ENCODE measurements around the gene R3HDML. TPM values are rescaled to one million over a fixed set of nuclear protein-coding genes. Genes with fewer than 3 reads are reported as not detected.

Gene R3HDML
- polyA plus RNA-seq, 1 donor from 2014 or later: not detected

GRCh38 chr20:44364780-44365179, 27.9 kb downstream of the R3HDML start:
- Mint-ChIP-seq H3K4me3 (no peak overlapping the region), H3K27me3 (peaks cover 3% of the 10 kb centered on the region), H3K4me1 (no peaks in the 10 kb centered on the region), H3K36me3 (no peaks in the 10 kb centered on the region), H3K9me3 (no peaks in the 10 kb centered on the region), H3K27ac (no peak overlapping the region)

GRCh38 chr20:44367746-44368145, 30.9 kb downstream of the R3HDML start:
- H3K9me3 Mint-ChIP-seq: peaks cover 0 to 2% (median 0%) of the 10 kb centered on the region in 3 donors
- no peaks in the 10 kb centered on the region for H3K36me3 Mint-ChIP-seq
- H3K4me3 Mint-ChIP-seq: no peak overlapping the region
- H3K4me1 Mint-ChIP-seq: no peaks in the 10 kb centered on the region
- H3K27ac Mint-ChIP-seq: no peak overlapping the region
- H3K27me3 Mint-ChIP-seq: peaks cover 8% of the 10 kb centered on the region

GRCh38 chr20:44370639-44371218, 33.9 kb downstream of the R3HDML start:
- no peaks in the 10 kb centered on the region for H3K36me3 Mint-ChIP-seq
- no peak overlapping the region for H3K4me3 Mint-ChIP-seq
- H3K27ac Mint-ChIP-seq: no peak overlapping the region
- H3K9me3 Mint-ChIP-seq: peaks cover 0 to 5% (median 2%) of the 10 kb centered on the region in 3 donors
- H3K4me1 Mint-ChIP-seq: no peaks in the 10 kb centered on the region
- peaks cover 5% of the 10 kb centered on the region for H3K27me3 Mint-ChIP-seq

- Mint-ChIP-seq H3K4me1 (no peaks in the 10 kb centered on the region), H3K4me3 (no peak overlapping the region), H3K9me3 (no peaks in the 10 kb centered on the region), H3K27me3 (peaks cover 12% of the 10 kb centered on the region), H3K27ac (no peak overlapping the region), H3K36me3 (no peaks in the 10 kb centered on the region)
Measured at GRCh38 chr20:44382641-44383040, 45.8 kb downstream of the R3HDML start.

DNA sequence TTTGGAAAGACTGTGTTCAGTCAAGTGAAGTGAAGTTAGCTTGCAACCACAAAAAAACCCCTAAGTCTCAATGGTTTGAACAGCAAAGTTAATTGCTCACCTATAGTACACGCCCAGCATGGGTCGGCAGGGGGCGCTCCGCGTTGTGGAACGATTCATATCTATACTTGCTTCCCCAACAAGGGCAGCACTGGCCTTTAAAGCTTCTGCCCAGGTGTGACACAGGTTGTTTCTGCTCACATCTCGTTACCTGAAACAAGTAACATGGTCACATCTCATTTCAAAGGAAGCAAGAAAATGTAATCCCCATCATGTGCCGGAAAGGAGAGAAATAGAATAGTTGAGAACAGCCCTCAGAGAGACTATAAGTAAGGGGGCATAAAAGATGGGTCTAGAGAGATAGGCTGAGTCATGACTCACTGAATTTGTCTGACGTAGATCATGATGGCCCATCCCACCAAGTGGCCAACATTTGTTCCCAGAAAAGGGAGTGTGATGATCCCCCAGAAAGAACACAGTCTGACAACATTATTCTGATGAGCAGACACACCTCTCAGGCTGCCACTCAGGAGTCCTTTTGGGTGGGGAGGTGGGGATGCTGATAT, 47.7 kb downstream of the R3HDML start:
- H3K36me3 Mint-ChIP-seq: no peaks in the 10 kb centered on the region
- H3K4me3 Mint-ChIP-seq: no peak overlapping the region
- H3K9me3 Mint-ChIP-seq: no peaks in the 10 kb centered on the region
- no peak overlapping the region for H3K27ac Mint-ChIP-seq
- peaks cover 0 to 4% (median 3%) of the 10 kb centered on the region in 3 donors for H3K4me1 Mint-ChIP-seq
- H3K27me3 Mint-ChIP-seq: peaks cover 17% of the 10 kb centered on the region

GRCh38 chr20:44388466-44389023, 51.7 kb downstream of the R3HDML start:
- H3K9me3 Mint-ChIP-seq: no peaks in the 10 kb centered on the region
- peaks cover 0 to 5% (median 3%) of the 10 kb centered on the region in 3 donors for H3K4me1 Mint-ChIP-seq
- no peak overlapping the region for H3K4me3 Mint-ChIP-seq
- peaks cover 20% of the 10 kb centered on the region for H3K27me3 Mint-ChIP-seq
- peaks cover 2% of the 10 kb centered on the region for H3K36me3 Mint-ChIP-seq
- H3K27ac Mint-ChIP-seq: no peak overlapping the region

DNA sequence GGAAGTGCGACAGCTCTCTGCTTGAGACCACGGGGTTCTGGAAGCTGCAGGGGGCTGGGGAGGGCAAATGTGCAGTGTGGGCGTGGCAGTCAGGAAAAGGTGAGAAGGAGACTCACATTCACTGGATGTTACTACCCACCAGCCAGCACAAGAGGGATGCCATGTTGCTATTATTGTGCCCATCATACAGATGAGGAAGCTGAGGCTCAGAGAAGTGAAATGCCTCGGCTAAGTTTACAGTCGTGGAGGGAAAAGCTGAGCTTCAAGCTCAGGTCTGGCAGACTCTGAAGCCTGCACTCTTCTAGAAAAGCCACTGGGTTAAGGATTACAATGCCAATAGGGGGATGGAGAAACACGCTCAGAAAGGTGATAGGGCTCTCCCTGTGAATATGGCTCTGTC, 53.0 kb downstream of the R3HDML start:
- Mint-ChIP-seq H3K9me3 (no peaks in the 10 kb centered on the region), H3K27me3 (peaks cover 19% of the 10 kb centered on the region), H3K36me3 (peaks cover 2% of the 10 kb centered on the region), H3K4me1 (peaks cover 0 to 5% (median 3%) of the 10 kb centered on the region in 3 donors), H3K27ac (no peak overlapping the region), H3K4me3 (no peak overlapping the region)

DNA sequence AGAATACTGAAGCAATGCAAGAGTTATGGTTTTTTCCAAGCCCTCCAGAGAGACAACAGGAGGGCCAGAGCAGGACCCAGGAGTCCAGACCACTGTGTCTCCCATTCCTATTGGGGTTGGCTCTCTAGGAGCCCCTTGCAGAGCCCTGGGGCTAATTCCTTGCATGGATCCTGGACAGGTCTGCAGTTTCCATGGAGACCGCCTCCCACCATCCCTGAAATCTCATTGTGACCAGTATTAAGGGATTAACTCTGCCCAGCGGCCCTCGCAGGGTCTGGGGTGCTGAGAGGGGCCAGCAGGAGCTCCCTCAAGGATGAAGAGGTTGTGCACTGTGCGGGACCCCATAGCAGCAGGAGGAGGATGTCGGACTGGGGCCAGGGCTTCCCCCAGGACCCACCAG, 53.4 kb downstream of the R3HDML start:
- Mint-ChIP-seq H3K9me3 (no peaks in the 10 kb centered on the region), H3K36me3 (peaks cover 2% of the 10 kb centered on the region), H3K4me1 (peaks cover 0 to 5% (median 3%) of the 10 kb centered on the region in 3 donors), H3K27ac (no peak overlapping the region), H3K27me3 (peaks cover 19% of the 10 kb centered on the region), H3K4me3 (no peak overlapping the region)

DNA sequence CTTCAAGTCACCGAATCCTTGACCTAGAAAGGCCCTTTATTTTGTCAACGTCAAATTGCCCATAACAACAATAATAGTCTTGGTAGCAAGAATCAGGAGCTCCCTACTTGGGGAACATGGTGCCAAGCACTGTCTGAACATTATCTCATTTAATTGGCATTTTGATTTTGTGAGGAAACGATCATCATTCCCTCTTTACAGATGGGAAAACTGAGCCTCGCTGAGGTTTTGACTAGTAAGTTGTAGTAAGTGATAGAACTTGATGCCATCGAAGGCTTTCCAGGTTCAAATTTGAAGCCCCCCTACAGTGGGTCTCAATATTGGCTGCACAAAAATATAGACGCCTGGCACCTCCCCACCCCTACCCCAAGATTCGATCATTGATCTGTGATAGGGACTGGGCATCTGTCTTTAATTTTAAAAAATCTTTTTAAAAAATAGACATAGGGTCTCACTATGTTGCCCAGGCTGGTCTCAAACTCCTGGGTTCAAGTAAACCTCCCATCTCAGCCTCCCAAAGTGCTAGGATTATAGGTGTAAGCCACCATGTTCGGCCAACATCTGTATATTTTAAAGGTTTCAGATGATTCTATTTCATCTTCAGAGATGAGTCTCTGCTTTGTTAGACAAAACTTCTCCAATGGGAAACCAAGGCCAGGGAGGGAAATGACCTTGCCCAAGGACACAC, 55.4 kb downstream of the R3HDML start:
- Mint-ChIP-seq H3K9me3 (no peaks in the 10 kb centered on the region), H3K27ac (no peak overlapping the region), H3K4me3 (no peak overlapping the region), H3K27me3 (peaks cover 22% of the 10 kb centered on the region), H3K4me1 (peaks cover 0 to 5% (median 3%) of the 10 kb centered on the region in 3 donors), H3K36me3 (peaks cover 2% of the 10 kb centered on the region)

DNA sequence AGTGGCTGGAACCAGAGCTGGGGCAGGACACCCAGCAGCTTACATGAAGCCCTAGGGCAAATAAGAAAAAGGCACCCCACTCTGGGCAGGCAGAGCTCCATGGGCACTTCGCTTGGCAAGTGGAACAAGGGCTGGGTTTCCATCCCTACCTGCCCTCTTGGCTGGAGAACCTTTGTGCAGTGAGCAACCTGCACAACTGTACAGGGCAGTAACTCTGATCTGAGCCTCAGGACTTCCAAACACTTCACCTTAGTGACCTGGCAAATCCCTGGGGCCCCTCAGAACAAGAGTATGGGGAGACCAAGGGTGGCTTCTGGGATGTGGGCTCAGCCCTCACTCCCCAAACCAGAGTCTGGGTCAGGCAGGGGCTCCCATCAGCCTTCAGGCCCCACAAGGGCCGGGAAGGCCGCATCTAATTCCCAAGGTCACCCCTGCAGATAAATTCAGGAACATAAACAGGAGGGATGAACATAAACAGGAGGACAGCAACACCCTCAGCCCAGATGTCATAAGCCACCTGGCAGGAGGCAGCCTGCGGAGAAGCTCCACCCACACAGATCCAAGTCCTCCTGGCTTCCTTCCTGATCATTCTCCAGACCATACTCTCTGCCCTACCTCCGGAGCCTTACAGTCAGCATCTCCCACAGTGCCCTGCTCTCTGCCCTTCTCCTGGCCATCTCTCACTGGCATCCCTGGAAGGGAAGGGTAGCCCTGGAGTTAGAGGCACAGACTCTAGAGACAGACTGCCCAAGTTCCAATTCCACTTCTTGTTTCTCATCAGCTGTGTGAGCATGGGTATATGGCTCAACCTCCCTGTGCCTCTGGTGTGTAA, 56.1 kb downstream of the R3HDML start:
- no peaks in the 10 kb centered on the region for H3K9me3 Mint-ChIP-seq
- peaks cover 2% of the 10 kb centered on the region for H3K36me3 Mint-ChIP-seq
- H3K27ac Mint-ChIP-seq: no peak overlapping the region
- peaks cover 22% of the 10 kb centered on the region for H3K27me3 Mint-ChIP-seq
- H3K4me3 Mint-ChIP-seq: no peak overlapping the region
- H3K4me1 Mint-ChIP-seq: peaks cover 0 to 5% (median 3%) of the 10 kb centered on the region in 3 donors

DNA sequence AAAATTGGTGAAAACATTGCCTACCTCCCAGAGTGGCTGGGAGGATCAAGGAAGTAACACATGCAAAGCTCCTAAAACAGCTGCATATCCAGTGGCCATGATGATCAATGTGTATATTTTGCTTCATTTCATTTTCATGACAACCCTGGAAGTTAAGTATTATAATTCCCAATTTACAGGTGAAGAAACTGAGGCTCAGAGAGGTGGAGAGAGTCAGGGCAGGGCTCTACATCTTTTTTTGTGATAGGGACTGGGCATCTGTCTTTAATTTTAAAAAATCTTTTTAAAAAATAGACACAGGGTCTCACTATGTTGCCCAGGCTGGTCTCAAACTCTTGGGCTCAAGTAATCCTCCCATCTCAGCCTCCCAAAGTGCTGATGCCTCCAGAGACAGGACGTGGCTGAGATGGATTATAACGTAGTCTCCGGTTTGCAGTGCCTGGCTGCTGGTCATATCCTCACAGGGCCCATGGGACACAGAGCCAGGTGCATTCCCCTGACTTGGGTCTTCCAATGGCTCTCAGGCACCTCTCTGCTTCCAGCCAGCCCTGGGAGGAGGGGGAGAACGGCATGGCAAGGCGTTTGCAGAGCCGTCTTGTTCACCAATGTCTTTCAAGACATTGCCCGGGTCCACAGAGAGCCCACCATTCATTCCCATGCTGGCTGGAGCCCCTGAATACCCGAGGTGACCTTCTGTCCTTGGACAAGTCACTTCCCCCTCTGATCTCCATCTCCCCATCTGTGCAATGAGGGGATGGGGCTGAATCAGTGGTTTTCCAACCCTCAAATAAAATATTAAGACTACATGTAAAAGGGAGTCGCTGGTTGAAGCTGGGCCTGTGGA, 57.0 kb downstream of the R3HDML start:
- Mint-ChIP-seq H3K36me3 (peaks cover 2% of the 10 kb centered on the region), H3K4me3 (no peak overlapping the region), H3K9me3 (no peaks in the 10 kb centered on the region), H3K4me1 (peaks cover 0 to 2% (median 0%) of the 10 kb centered on the region in 3 donors), H3K27me3 (peaks cover 21% of the 10 kb centered on the region), H3K27ac (no peak overlapping the region)

- peaks cover 22% of the 10 kb centered on the region for H3K27me3 Mint-ChIP-seq
- peaks cover 0 to 2% (median 0%) of the 10 kb centered on the region in 3 donors for H3K4me1 Mint-ChIP-seq
- H3K36me3 Mint-ChIP-seq: peaks cover 2% of the 10 kb centered on the region
- H3K4me3 Mint-ChIP-seq: no peak overlapping the region
- no peak overlapping the region for H3K27ac Mint-ChIP-seq
- no peaks in the 10 kb centered on the region for H3K9me3 Mint-ChIP-seq
Measured at GRCh38 chr20:44394452-44394701, 57.5 kb downstream of the R3HDML start.

DNA sequence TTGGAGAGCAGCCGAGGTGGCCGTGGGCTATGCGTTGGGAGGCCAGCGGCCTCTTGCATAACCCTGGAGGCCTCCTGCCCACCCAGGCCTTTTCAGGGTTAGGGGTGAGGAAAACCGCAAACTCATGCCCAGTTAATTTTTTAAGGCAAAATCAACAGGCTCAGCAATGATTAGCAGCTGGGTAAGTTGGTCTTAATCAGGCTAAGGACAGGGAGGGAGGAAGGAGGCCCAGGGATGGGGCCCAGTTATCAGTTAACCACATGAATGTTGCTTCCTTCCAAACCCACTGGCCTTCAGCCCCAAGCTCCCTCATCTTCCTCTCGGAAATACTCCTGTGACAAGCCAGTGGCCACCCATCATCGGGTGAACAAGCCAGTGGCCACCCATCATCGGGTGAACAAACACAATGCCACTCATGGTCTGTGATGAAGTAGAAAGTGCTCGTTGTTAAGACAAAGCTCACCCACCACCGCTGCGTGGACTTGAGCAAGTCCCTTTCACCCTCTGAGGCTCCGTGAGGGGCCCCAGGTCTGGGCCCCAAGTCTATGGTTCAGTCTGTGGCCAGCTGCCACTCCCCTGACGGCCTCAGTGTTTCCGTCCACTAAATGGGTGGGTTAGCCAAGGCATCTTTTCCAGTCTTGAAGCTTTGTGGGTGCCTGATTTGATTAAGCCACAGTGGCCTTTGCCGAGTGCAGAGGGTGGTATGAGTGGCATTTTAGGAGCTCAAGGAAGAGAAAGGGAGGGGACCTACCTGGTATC, 58.0 kb downstream of the R3HDML start:
- Mint-ChIP-seq H3K4me1 (no peaks in the 10 kb centered on the region), H3K27ac (no peak overlapping the region), H3K27me3 (peaks cover 18% of the 10 kb centered on the region), H3K4me3 (no peak overlapping the region), H3K9me3 (no peaks in the 10 kb centered on the region), H3K36me3 (peaks cover 2% of the 10 kb centered on the region)
